ENCODE measurements around the gene ABHD2.
"Not testable (repeated sequence)": the region's sequence is repeated elsewhere in the genome, so short reads cannot be mapped to it uniquely, and the experiment has no call there.

Gene ABHD2

GRCh38 chr15:89075101-89075640, 13.1 kb upstream of the ABHD2 start:
- no peak for DNase-seq (ENCODE audit: low spot score)

DNA sequence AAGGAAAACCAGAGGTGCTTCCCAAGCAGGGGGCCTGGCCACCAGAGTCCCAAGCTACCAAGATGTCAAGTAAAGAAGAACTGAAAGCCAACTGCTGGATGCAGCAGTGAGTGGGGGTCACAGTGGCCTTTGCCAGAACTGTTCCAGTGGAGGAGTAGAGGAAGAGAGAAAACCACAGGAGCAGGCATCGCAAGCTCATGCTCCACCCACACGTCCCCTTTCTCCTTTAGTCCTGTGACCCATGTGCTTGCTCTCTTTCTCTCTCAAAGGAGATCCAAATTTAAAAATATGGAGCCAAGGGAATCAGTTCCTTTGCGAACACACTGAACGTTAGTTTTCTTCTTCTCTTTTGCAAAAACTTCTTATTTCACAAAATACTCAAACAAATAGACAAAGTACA, 12.4 kb upstream of the ABHD2 start:
- DNase-seq (ENCODE audit: low spot score): no peak

DNA sequence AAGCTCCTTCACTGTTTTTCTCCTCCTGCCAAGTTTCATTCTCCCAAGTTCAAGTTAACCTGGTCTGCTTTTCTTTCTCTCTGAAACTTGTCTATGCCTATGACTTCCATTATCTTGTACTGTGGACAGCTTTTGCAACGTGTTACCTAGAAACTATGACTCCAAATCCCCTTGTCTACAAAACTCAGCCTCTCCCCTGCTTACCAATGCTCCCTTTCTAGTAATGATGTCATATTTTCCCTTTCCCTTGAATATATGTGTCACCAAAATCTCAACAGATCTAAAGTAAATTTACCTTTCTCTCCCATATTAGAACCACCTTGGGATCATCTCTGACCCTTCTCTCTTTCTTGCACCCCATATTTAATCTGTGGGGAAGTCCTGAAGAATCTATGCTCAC, 10.5 kb upstream of the ABHD2 start:
- DNase-seq (ENCODE audit: low spot score): no peak

- no peak for DNase-seq (ENCODE audit: low spot score)
Observed at GRCh38 chr15:89078851-89079810, 9.1 kb upstream of the ABHD2 start.

- DNase-seq (ENCODE audit: low spot score): no peak
Observed at GRCh38 chr15:89081878-89082277, 6.4 kb upstream of the ABHD2 start.

DNA sequence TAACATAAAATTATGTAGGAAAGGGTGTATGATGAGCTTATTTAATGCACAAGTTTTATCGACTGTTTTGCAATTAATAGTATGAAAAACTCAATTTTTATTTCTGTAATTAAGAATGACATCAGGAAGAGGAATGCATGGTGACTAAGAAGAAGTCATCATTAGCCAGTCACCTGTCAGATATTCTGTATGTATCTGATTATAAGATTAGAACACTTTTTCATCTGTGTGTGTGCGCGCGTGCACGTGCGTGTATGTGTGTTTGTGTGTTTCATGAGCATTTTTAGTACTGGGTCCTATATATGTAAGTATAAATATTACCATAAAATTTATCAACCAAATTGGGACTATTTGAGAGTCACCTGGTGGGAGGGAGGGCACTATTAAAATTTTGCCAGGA, 5.0 kb upstream of the ABHD2 start:
- no peak for DNase-seq (ENCODE audit: low spot score)

DNA sequence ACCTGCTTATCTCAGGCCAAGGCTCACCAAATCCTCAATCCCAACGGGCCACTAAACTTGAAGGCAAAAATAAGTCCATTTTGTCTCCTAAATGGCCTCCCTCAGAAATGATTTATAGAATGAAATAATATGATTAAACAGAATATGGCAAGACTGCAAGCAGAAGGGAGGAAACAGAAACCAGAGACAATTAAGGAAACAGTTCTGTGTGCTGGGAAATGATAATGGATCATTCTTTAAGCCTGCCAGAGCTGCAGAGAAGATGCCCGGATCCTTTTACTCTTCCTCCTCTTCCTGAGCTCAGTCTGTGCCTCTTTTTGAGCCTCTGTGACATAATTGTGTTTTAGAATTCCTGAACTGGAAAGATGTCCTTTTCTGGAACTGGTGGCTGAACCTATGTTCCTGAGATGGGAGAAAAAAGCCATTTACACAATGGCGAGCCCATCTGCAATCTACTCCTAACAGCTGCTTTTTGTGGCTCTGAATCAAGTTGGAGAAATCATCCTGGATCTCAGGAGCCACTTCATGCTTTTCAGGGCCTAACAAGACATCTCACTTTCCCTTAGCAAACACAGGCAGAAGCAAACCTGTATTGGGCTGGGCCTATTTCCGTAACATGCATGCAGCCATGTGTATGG, 2.8 kb upstream of the ABHD2 start:
- no peak for DNase-seq (ENCODE audit: low spot score)

- DNase-seq (ENCODE audit: low spot score): not testable (repeated sequence)
Observed at GRCh38 chr15:89085933-89086332, 2.3 kb upstream of the ABHD2 start.

DNA sequence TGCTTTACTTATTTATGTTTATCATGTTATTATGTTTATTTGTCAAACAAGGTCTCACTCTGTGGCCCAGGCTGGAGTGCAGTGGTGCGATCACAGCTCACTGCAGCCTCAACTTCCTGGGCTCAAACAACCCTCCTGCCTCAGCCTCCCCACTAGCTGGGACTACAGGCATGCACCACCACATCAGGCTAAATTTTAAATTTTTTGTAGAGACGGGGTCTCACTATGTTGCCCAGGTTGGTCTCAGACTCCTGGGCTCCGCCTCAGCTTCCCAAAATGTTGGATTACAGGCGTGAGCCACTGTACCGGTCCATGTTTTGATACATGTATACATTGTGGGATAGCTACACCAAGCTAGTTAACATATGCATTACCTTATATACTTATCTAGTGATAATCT, 1.9 kb upstream of the ABHD2 start:
- not testable (repeated sequence) for DNase-seq (ENCODE audit: low spot score)

DNA sequence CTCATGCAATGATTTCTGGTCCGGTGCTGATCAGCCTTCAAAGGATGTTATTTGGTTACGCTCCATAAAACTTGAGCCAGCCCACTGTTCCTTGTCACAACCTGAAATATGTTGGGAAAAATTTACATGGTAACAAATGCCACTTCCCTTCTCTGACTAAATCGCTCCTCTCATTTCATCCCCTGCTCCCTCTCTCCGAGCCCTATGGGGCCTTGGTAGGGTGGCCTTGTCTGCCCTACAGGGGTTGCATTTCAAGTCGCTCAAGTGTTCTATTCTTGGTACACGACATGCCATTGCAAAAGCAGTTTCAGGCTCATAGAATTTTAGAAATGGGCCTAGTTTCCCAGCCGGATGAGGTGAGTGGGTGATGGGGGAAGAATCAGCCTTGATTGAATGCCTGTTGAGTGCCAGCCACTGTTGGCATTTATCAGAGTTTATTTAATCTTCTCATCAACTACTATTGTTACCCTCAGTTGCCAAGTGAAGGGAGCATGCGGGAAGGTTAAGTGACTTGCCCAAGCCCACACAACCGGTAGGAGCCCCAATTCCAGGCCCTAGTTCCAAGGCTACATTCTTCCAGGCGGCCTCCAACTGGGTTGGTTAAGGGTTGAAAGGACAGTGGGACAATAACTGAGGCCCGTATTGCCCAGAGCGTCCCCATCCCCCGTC, 961 bp upstream of the ABHD2 start:
- DNase-seq (ENCODE audit: low spot score): no peak

DNA sequence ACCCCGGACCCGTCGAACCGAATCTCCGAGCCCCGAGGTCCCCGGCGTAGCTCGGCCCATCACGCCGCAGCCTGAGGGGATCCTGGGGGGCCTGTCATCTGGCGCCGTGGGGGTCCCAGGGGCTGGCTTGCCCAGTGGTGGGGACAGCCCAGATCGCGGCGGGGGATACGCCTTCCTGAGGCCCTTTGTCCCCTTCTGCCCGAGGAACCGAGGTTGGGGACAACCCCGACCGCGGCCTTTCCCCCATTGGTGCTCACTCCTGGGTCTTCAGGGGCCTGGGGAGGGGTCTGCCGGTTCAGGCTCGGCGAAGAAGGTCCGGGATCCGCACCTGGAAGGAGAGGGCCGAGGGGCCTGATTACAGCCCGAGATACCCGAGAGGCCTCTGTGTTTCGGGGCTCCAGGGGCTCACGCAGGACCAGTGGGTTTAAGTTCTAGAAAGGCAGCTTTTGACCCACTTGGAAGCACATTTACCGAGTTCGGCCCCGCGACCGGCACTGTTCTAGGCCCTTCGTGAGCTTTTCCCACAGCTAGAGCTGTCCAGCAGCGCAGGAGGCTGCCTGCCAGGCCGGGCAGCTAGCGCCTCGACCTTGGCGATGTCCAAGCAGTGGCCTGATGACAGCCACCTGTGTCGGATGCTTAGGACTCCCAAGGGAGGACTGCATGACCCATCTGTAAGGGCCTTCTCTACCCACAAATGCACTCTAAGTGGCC, 504 bp downstream of the ABHD2 start:
- no peak for DNase-seq (ENCODE audit: low spot score)

GRCh38 chr15:89089316-89090230, 1.3 kb downstream of the ABHD2 start:
- DNase-seq (ENCODE audit: low spot score): no peak

DNA sequence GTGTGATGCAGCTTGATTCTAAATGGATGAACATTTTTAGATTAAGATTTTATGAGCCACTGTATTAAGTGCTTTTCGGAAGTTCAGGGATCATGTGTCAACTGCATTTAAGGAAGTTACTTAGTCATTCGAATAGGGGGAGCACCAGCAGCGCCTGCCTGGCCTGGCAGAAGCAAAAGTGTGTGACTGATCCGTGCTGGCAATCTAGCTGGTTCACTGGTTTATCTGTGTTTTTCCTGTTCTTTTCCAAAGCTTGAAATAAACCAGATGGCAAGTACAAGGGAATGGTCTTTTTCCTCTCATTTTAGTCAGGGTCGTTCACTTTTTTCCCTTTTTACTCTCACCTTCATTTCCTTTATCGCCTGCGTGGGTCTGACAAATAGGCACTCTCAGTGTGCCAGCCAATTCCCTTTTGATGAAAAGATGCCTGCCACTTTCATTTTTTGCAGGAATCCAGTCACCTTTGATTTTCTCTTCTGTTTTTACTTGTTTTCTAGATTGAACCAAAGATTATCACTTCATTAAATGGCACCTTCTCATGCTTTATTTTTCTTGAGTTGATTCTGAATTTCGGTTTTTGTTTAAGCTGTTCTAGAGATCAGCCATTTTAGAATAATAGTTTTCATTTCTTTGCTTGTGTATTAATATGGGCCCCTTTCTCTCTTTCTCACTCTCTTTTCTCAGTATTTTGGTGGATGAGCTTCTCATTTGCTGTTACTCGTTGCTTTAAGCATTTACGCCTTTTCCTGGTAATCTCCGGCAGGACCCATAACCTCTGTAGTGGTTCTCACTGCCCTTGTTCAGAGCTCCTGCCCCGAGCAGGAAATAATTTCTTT, 2.8 kb downstream of the ABHD2 start:
- no peak for DNase-seq (ENCODE audit: low spot score)

- no peak for DNase-seq (ENCODE audit: low spot score)
Observed at GRCh38 chr15:89091627-89092220, 3.5 kb downstream of the ABHD2 start.

- no peak for DNase-seq (ENCODE audit: low spot score)
Observed at GRCh38 chr15:89093509-89093908, 5.3 kb downstream of the ABHD2 start.

DNA sequence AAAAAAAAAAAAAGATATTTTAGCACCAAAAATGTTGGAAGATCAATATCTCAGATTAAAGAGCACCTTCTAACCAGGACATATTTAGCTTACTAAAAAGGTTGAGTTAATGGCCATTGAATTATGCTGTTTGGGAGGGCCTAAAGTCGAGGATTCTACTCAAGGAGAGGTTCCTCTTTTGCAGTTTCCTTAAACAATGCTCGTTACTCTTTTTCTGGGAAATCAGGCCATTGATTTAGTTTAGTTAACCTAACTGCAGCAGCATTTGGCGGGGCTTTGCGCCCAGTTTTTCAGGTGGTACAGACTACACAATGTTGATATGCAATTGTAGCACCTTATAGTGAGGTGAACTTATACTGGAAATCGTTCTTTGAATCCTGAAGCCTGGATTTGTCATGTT, 6.8 kb downstream of the ABHD2 start:
- no peak for DNase-seq (ENCODE audit: low spot score)

DNA sequence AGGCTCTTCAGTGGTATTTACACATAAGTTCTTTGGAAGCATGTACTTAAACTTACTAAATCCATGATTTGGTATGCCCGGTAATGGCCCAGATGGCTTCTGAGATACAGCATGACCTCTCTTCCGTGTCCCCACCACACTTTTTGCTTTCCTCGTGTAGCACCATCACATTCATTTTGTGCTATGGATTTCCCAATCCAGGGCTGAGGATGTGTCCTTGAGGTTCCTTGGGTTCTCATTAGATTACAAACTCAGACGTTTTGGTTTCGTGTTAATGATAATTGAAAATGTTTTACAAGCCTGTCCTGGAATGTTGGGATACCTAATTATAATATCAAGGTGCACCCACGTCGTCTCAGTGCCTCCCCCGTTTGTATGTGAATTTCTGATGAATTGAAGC, 7.3 kb downstream of the ABHD2 start:
- DNase-seq (ENCODE audit: low spot score): no peak

DNA sequence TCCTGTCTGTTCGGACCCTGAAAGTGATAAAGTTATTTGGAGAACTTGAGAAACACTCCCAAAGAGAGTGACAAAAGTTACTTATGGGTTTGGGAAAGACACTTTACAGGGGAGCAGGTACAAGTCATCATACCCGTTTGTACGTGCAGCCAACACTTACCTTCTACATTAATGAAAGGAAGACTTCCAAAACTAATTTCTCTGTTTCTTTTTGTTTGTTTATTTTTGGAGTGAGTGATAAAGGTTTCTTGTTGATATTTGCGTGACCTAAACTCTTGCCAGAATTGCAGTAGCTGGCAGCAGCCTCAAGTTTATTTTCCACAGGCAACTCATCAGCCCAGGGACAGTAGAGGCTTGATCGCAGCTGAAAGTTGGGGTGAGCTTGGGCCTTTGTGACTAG, 8.4 kb downstream of the ABHD2 start:
- DNase-seq (ENCODE audit: low spot score): no peak

- no peak for DNase-seq (ENCODE audit: low spot score)
Observed at GRCh38 chr15:89097313-89097712, 9.1 kb downstream of the ABHD2 start.

DNA sequence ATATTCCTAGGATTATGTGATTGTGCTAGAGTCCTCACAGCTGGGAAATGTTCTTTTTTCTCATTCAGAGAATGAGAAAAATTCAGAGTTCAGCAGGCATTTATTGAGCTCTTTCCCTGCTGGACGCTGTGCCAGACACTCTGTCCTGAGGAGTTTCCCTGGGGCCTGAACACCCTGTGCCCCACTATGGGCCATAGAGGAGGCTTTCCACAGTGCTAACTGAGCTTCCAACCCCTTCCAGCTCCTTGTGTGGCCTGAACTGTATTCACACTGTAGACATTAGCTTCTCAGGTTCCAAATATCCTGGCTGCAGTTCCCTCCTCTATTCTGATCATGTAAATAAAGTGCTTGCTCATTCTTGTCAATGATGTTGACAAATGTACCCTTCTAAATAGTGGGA, 10.0 kb downstream of the ABHD2 start:
- no peak for DNase-seq (ENCODE audit: low spot score)

Measured in D341Med (cell line).